ENCODE results near the gene HSFX3. TPM values are rescaled to one million over a fixed set of nuclear protein-coding genes. Genes with fewer than 3 reads are reported as not detected.
"Not testable (repeated sequence)": the region's sequence is repeated elsewhere in the genome, so short reads cannot be mapped to it uniquely, and the experiment has no call there.

HSFX3 gene
- total RNA-seq, 2 experiments from 2014 or later: not detected

DNA sequence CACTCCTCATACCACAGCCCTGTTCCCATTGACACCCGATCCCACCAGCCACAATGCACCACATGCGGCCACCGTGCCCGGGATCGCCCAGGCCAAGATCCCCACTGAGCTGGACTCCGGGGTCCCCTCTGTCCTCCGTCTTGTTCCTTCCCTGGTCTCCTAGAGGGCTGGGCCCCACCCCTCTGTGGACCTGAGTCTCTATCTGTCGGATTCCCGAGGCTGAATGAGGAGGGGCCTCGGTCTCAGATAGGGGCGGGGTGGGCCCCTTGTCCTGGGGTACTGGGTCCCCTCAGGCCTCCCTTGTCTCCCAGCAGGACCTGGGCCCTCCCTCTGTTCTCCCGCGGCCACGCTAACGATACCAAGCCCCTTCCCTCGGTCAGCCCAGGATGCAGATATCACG lies 35.9 kb upstream of the HSFX3 start:
- H3K36me3 ChIP-seq (ENCODE audit: insufficient read depth, low read length); H3K4me3 ChIP-seq (ENCODE audit: low read depth, low read length, poor library complexity, severe bottlenecking); H3K4me1 ChIP-seq (ENCODE audit: insufficient read depth, low read length, poor library complexity, severe bottlenecking); DNase-seq (ENCODE audit: low spot score); H3K27ac ChIP-seq (ENCODE audit: low read depth, low read length, poor library complexity, severe bottlenecking); BruUV-seq (replicated peaks); intact Hi-C loops (cut with micrococcal nuclease; ENCODE audit: unreplicated experiment); H3K9me3 ChIP-seq (ENCODE audit: low read length); H3K79me2 ChIP-seq (ENCODE audit: insufficient read depth, low read depth, low read length); H3K4me2 ChIP-seq (ENCODE audit: low read length); H2AFZ ChIP-seq (ENCODE audit: low read length); POLR2A ChIA-PET; CTCF ChIA-PET (ENCODE audit: unreplicated experiment); H4K20me1 ChIP-seq (ENCODE audit: insufficient read depth, low read length); H3K9me2 ChIP-seq (ENCODE audit: insufficient read depth, low read length): not testable (repeated sequence)

DNA sequence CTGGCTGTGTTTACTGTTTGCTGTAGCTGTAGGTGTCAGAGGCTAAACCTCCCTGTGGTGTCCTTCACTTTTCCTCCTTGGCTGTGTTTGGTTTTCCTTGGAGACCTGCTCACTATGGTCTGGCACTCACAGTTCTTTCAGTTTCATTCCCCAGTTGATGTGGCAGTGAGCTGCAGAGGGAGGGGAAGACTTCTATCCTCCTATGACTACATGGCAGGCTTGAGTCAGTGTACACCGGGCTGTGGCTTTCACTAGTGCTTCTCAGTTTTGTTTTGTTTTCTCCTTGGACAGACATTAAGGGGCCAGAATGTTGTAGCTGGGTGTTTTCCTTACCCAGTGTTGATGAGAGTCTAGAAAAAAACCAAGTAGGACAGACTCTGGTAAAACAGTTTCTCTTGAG lies 23.7 kb upstream of the HSFX3 start:
- H3K27ac ChIP-seq (ENCODE audit: low read depth, low read length, poor library complexity, severe bottlenecking); H3K79me2 ChIP-seq (ENCODE audit: insufficient read depth, low read depth, low read length); H3K4me2 ChIP-seq (ENCODE audit: low read length); CTCF ChIA-PET (ENCODE audit: unreplicated experiment); POLR2A ChIA-PET; H3K4me1 ChIP-seq (ENCODE audit: insufficient read depth, low read length, poor library complexity, severe bottlenecking); H2AFZ ChIP-seq (ENCODE audit: low read length); H4K20me1 ChIP-seq (ENCODE audit: insufficient read depth, low read length); H3K4me3 ChIP-seq (ENCODE audit: low read depth, low read length, poor library complexity, severe bottlenecking); H3K9me2 ChIP-seq (ENCODE audit: insufficient read depth, low read length); intact Hi-C loops (cut with micrococcal nuclease; ENCODE audit: unreplicated experiment); BruUV-seq (replicated peaks); DNase-seq (ENCODE audit: low spot score); H3K9me3 ChIP-seq (ENCODE audit: low read length); H3K36me3 ChIP-seq (ENCODE audit: insufficient read depth, low read length): not testable (repeated sequence)

DNA sequence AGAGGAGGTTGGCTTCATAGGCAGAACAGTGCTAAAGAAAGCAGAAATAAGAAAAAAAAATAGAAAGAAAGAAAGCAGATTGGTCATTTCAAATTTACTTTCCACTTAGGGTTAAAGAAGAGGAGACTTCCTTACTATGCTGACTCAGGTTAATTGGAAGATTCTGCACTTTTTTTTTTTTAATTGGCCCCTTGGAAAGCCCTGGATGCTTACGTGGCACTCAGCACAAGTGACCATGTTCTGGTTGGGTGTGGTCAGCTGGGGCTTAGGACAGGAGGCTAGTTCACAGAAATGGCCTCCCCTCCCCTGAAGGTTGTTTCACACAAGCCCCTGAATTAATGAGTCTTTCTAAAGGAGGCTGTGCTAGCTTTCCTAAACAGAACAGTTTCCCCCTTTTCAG lies 23.0 kb upstream of the HSFX3 start:
- intact Hi-C loops (cut with micrococcal nuclease; ENCODE audit: unreplicated experiment): no loop called here
- ChIA-PET CTCF (ENCODE audit: unreplicated experiment) (no interaction called here), POLR2A (no interaction called here)
- H3K36me3 ChIP-seq (ENCODE audit: insufficient read depth, low read length): no peaks in the 10 kb centered on the region
- TF ChIP-seq EZH2phosphoT487 (IDR thresholded peaks at IDR 0.05; ENCODE audit: borderline replicate concordance, low read depth, low read length): no peak
- H3K4me3 ChIP-seq (ENCODE audit: low read depth, low read length, poor library complexity, severe bottlenecking): no peak overlapping the region
- H3K9me2 ChIP-seq (ENCODE audit: insufficient read depth, low read length): no peaks in the 10 kb centered on the region
- H3K9me3 ChIP-seq (ENCODE audit: low read length): no peaks in the 10 kb centered on the region
- H3K27ac ChIP-seq (ENCODE audit: low read depth, low read length, poor library complexity, severe bottlenecking): no peak overlapping the region
- H4K20me1 ChIP-seq (ENCODE audit: insufficient read depth, low read length): no peaks in the 10 kb centered on the region
- H2AFZ ChIP-seq (ENCODE audit: low read length): no peak overlapping the region
- H3K4me2 ChIP-seq (ENCODE audit: low read length): no peak overlapping the region
- H3K4me1 ChIP-seq (ENCODE audit: insufficient read depth, low read length, poor library complexity, severe bottlenecking): no peaks in the 10 kb centered on the region
- BruUV-seq (replicated peaks): no TSS peak
- DNase-seq (ENCODE audit: low spot score): no peak
- no peaks in the 10 kb centered on the region for H3K79me2 ChIP-seq (ENCODE audit: insufficient read depth, low read depth, low read length)

DNA sequence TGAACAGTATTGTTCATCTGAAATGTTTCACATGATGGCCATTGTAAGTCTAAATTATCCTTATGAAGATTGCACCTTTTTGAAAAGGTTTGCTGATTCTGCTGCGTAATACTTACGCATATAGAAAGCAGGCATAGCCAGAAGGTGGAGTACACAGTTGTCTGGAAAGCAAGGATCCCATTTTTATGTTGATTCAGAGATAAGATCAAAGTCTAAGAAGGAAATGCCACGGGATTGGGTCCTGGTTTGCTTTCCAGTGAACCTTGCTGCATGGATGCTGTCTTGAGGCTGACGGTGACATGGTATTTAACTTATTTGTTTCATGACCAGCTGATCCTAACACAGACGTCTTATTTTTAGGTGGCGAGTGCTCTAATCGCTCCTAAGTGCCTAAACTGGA lies 22.0 kb upstream of the HSFX3 start:
- TF ChIP-seq, protein P1, sequence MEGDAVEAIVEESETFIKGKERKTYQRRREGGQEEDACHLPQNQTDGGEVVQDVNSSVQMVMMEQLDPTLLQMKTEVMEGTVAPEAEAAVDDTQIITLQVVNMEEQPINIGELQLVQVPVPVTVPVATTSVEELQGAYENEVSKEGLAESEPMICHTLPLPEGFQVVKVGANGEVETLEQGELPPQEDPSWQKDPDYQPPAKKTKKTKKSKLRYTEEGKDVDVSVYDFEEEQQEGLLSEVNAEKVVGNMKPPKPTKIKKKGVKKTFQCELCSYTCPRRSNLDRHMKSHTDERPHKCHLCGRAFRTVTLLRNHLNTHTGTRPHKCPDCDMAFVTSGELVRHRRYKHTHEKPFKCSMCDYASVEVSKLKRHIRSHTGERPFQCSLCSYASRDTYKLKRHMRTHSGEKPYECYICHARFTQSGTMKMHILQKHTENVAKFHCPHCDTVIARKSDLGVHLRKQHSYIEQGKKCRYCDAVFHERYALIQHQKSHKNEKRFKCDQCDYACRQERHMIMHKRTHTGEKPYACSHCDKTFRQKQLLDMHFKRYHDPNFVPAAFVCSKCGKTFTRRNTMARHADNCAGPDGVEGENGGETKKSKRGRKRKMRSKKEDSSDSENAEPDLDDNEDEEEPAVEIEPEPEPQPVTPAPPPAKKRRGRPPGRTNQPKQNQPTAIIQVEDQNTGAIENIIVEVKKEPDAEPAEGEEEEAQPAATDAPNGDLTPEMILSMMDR (conservative IDR thresholded peaks at IDR 0.05; ENCODE audit: low read length): no peak
- no peak for TF ChIP-seq EZH2phosphoT487 (IDR thresholded peaks at IDR 0.05; ENCODE audit: borderline replicate concordance, low read depth, low read length)
- ChIA-PET CTCF (ENCODE audit: unreplicated experiment) (no interaction called here), POLR2A (no interaction called here)
- Histone ChIP-seq H3K9me3 (ENCODE audit: low read length) (no peaks in the 10 kb centered on the region), H3K27ac (ENCODE audit: low read depth, low read length, poor library complexity, severe bottlenecking) (no peak overlapping the region), H3K4me1 (ENCODE audit: insufficient read depth, low read length, poor library complexity, severe bottlenecking) (no peaks in the 10 kb centered on the region), H3K4me2 (ENCODE audit: low read length) (no peak overlapping the region), H3K79me2 (ENCODE audit: insufficient read depth, low read depth, low read length) (no peaks in the 10 kb centered on the region), H3K36me3 (ENCODE audit: insufficient read depth, low read length) (no peaks in the 10 kb centered on the region), H3K4me3 (ENCODE audit: low read depth, low read length, poor library complexity, severe bottlenecking) (no peak overlapping the region), H2AFZ (ENCODE audit: low read length) (no peak overlapping the region), H4K20me1 (ENCODE audit: insufficient read depth, low read length) (no peaks in the 10 kb centered on the region), H3K9me2 (ENCODE audit: insufficient read depth, low read length) (no peaks in the 10 kb centered on the region)
- BruUV-seq (replicated peaks): no TSS peak
- DNase-seq (ENCODE audit: low spot score): no peak
- intact Hi-C loops (cut with micrococcal nuclease; ENCODE audit: unreplicated experiment): no loop called here

Measured in OCI-LY7 (cell line).